ENCODE measurements around the gene FAM184B. TPM values are rescaled to one million over a fixed set of nuclear protein-coding genes. Genes with fewer than 3 reads are reported as not detected.
A peak's percentile ranks its signal among the peaks of the same experiment; 100 is the strongest.

FAM184B gene
- total and polyA plus RNA-seq, 4 experiments from 2014 or later: not detected

DNA sequence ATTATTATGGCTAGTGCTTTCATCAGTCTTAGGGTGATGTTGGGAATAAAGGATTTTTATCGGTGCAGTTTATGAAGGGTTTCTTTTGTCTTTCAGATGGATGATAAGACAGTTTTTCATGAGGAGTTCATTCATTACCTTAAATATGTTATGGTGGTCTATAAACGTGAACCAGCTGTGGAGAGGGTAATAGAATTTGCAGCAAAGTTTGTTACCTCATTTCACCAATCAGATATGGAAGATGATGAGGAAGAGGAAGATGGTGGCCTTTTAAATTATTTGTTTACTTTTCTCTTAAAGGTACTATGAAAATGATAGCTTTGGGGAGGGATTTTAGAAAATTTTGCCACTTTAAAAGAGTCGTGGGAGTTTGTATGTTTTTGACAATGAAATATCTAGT, 30.7 kb upstream of the FAM184B start:
- DNase-seq: no peak
- Mint-ChIP-seq H3K27me3 (no peaks in the 10 kb centered on the region), H3K27ac (peak overlapping the region in 3 of 7 donors; percentile 8 to 97 (median 75)), H3K9me3 (peaks cover 0 to 3% (median 0%) of the 10 kb centered on the region in 8 donors), H3K4me3 (peak overlapping the region in 6 of 8 donors; percentile 26 to 99 (median 84)), H3K36me3 (peaks cover 9 to 20% of the 10 kb centered on the region in 2 donors), H3K4me1 (peaks cover 34 to 53% (median 44%) of the 10 kb centered on the region in 4 donors)
- ChIA-PET POLR2A (ENCODE audit: partially characterized antibody) (interaction anchor here (2.7 kb wide), 1 partner anchor 235 kb away, joined by 10 read pairs; the partner anchor contains the start of gene LAP3), CTCF (ENCODE audit: partially characterized antibody) (no interaction called here)
- H3K4me1 ChIP-seq (ENCODE audit: insufficient read depth, low read length): peaks cover 49% of the 10 kb centered on the region
- H3K9me3 ChIP-seq (ENCODE audit: control insufficient read depth in 1 of 2, low read length in 2 of 2): no peaks in the 10 kb centered on the region
- H3K4me3 ChIP-seq (ENCODE audit: low read length in 2 of 2): no peak overlapping the region
- H3K27me3 ChIP-seq (ENCODE audit: insufficient read depth, low read length): no peaks in the 10 kb centered on the region
- H3K27ac ChIP-seq (ENCODE audit: low read depth, low read length): peak overlapping the region; percentile 97
- intact Hi-C loops (cut with micrococcal nuclease): loop anchor here (5.0 kb wide), 1 partner anchor 1585 kb away; the partner anchor contains the start of gene TAPT1
- H3K36me3 ChIP-seq (ENCODE audit: insufficient read depth, low read length): peaks cover 7% of the 10 kb centered on the region

DNA sequence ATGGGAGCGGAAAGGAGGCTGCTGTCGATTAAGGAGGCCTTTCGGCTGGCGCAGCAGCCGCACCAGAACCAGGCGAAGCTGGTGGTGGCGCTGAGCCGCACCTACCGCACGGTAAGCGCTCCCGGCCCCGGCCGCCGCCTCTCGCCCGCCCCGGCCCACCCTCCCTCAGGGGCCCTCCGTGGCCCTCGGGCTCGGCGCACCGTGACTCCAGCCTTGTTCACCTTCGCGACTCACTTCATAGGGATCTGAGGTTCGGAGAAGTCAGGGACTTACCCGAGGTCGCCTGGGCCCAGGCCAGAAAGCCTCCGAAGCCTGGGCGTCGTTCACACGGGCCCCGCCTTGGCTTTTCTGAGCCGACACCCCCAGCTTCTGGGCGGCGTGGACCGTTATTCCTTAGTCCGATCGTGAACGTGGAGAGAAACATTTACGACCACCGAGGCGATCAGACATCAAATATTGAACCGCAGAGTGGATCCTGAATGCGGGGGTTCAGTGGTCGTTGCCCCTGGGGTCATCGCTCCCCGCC, 29.7 kb upstream of the FAM184B start:
- H3K4me3 ChIP-seq (ENCODE audit: low read length in 2 of 2): peak overlapping the region; percentile 74 to 97
- ChIA-PET POLR2A (ENCODE audit: partially characterized antibody) (interaction anchor here (1.4 to 2.7 kb wide), 4 partner anchors 9 to 234 kb away, joined by 3 to 23 read pairs (median 7); partner anchors contain the start of genes LAP3 and MED28), CTCF (ENCODE audit: partially characterized antibody) (interaction anchor here (2.9 to 6.8 kb wide), 2 partner anchors 13 to 262 kb away, joined by 25 to 57 read pairs; no protein-coding TSS in a partner anchor)
- Mint-ChIP-seq H3K9me3 (peaks cover 0 to 3% (median 0%) of the 10 kb centered on the region in 8 donors), H3K36me3 (peaks cover 9 to 22% of the 10 kb centered on the region in 2 donors), H3K27ac (peak overlapping the region; percentile 97 to 100 (median 99)), H3K27me3 (no peaks in the 10 kb centered on the region), H3K4me3 (peak overlapping the region; percentile 96 to 100 (median 98)), H3K4me1 (peaks cover 41 to 63% (median 51%) of the 10 kb centered on the region in 4 donors)
- peaks cover 7% of the 10 kb centered on the region for H3K36me3 ChIP-seq (ENCODE audit: insufficient read depth, low read length)
- H3K27me3 ChIP-seq (ENCODE audit: insufficient read depth, low read length): no peaks in the 10 kb centered on the region
- no peak for DNase-seq
- H3K9me3 ChIP-seq (ENCODE audit: control insufficient read depth in 1 of 2, low read length in 2 of 2): no peaks in the 10 kb centered on the region
- intact Hi-C loops (cut with micrococcal nuclease): loop anchor here (5.0 kb wide), 1 partner anchor 1584 kb away; the partner anchor contains the start of gene TAPT1
- H3K4me1 ChIP-seq (ENCODE audit: insufficient read depth, low read length): peaks cover 59% of the 10 kb centered on the region
- peak overlapping the region; percentile 97 for H3K27ac ChIP-seq (ENCODE audit: low read depth, low read length)

DNA sequence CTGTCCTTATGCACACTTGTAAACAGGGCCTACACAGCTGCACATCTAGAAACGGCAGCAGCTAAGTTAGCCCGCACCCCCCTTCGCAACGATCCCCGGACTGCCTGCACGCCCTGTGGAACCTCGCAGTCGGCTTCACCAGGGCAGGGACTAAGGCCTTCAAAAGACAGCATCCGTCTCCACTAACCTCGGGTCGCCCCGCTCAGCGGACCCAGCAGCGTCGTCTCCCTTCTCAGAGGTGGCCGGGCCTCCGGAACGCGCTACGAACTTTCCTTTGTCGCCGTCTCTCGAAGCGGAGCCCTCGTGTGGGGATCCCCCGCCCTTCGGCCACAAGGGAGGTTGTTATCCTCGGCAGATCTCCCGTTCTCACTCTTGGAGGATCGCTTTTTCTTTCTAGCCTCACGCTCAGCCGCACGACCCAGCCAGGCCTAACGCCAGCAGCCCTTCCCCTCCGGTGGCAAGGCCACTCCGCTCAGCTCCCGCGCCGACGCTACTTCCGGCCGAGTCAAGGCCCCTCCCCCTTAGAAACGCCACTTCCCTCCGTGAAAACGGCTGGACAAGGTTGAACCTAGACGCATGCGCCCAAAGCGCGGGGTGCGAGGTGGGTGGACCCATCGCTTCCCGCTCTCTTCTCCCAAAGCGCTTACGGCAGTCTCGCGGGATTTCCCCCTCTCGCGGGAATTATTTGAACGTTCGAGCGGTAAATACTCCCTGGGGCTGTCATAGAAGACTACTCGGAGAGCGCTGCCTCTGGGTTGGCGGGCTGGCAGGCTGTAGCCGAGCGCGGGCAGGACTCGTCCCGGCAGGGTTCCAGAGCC, 29.0 kb upstream of the FAM184B start, which contains the start of the genes DCAF16 and NCAPG:
TSS of gene DCAF16 (minus strand) at position 498 of the 818 bp plus-strand sequence. CDS start 6,616 bp downstream, outside the sequence.
TSS of gene NCAPG (plus strand) at position 720 of the 818 bp plus-strand sequence. CDS start 99 bp downstream, outside the sequence.
- H3K27me3 Mint-ChIP-seq: no peaks in the 10 kb centered on the region
- peak; percentile 98 to 99 (median 99) for DNase-seq
- CTCF ChIA-PET (ENCODE audit: partially characterized antibody): interaction anchor here (0.6 to 6.8 kb wide), 7 partner anchors 11 to 785 kb away, joined by 3 to 57 read pairs (median 6); partner anchors contain the start of gene MED28
- H3K27ac Mint-ChIP-seq: peak within 1 kb of the TSS; percentile 97 to 100 (median 99)
- no peaks in the 10 kb centered on the region for H3K9me3 ChIP-seq (ENCODE audit: control insufficient read depth in 1 of 2, low read length in 2 of 2)
- peak within 1 kb of the TSS; percentile 97 for H3K27ac ChIP-seq (ENCODE audit: low read depth, low read length)
- H3K36me3 ChIP-seq (ENCODE audit: insufficient read depth, low read length): peaks cover 7% of the 10 kb centered on the region
- H3K27me3 ChIP-seq (ENCODE audit: insufficient read depth, low read length): no peaks in the 10 kb centered on the region
- POLR2A ChIA-PET (ENCODE audit: partially characterized antibody): interaction anchor here (0.9 to 2.7 kb wide), 5 partner anchors 9 to 233 kb away, joined by 3 to 23 read pairs (median 4); partner anchors contain the start of genes LAP3 and MED28
- H3K4me1 ChIP-seq (ENCODE audit: insufficient read depth, low read length): peaks cover 66% of the 10 kb centered on the region
- H3K36me3 Mint-ChIP-seq: peaks cover 9 to 24% of the 10 kb centered on the region in 2 donors
- intact Hi-C loops (cut with micrococcal nuclease): loop anchor here (1.0 to 5.0 kb wide), 6 partner anchors 196 to 1583 kb away; partner anchors contain the start of genes LAP3, MED28 and TAPT1
- H3K9me3 Mint-ChIP-seq: peaks cover 0 to 3% (median 0%) of the 10 kb centered on the region in 8 donors
- peak within 1 kb of the TSS; percentile 96 to 100 (median 98) for H3K4me3 Mint-ChIP-seq
- H3K4me1 Mint-ChIP-seq: peaks cover 45 to 70% (median 56%) of the 10 kb centered on the region in 4 donors
- H3K4me3 ChIP-seq (ENCODE audit: low read length in 2 of 2): peak within 1 kb of the TSS; percentile 74 to 97

DNA sequence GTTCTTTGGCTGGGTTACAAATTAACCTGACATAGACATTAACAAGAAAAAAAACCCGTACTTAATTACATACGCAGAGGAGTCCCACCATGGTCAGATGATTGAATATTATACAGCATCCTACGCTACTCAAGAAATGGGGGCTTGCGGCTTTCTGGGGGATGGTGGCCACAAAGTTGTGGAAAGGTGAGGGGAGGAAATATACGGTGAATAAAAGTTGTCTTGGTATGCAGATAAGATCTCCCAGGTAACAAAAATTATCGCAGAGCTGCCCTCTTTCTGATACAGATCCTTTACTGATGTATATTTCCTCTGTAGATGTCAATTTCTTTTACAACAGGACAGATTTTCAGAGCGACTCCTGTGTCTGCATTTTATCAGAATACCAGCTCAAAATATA, 28.2 kb upstream of the FAM184B start:
- intact Hi-C loops (cut with micrococcal nuclease): loop anchor here (1.0 to 5.0 kb wide), 7 partner anchors 172 to 1582 kb away; partner anchors contain the start of genes LAP3, MED28 and TAPT1
- H3K4me1 Mint-ChIP-seq: peaks cover 47 to 75% (median 60%) of the 10 kb centered on the region in 4 donors
- no peaks in the 10 kb centered on the region for H3K27me3 Mint-ChIP-seq
- Histone ChIP-seq H3K36me3 (ENCODE audit: insufficient read depth, low read length) (peaks cover 9% of the 10 kb centered on the region), H3K4me3 (ENCODE audit: low read length in 2 of 2) (peak overlapping the region; percentile 74 to 97), H3K27me3 (ENCODE audit: insufficient read depth, low read length) (no peaks in the 10 kb centered on the region), H3K4me1 (ENCODE audit: insufficient read depth, low read length) (peaks cover 67% of the 10 kb centered on the region), H3K27ac (ENCODE audit: low read depth, low read length) (peak overlapping the region; percentile 97), H3K9me3 (ENCODE audit: control insufficient read depth in 1 of 2, low read length in 2 of 2) (no peaks in the 10 kb centered on the region)
- POLR2A ChIA-PET (ENCODE audit: partially characterized antibody): interaction anchor here (0.9 to 2.7 kb wide), 4 partner anchors 19 to 232 kb away, joined by 3 to 23 read pairs (median 7); partner anchors contain the start of genes LAP3 and MED28
- peaks cover 0 to 3% (median 0%) of the 10 kb centered on the region in 8 donors for H3K9me3 Mint-ChIP-seq
- peak overlapping the region; percentile 97 to 100 (median 99) for H3K27ac Mint-ChIP-seq
- peak in 4 of 5 donors; percentile 5 to 41 (median 16) for DNase-seq
- H3K36me3 Mint-ChIP-seq: peaks cover 9 to 25% of the 10 kb centered on the region in 2 donors
- CTCF ChIA-PET (ENCODE audit: partially characterized antibody): interaction anchor here (0.6 to 6.8 kb wide), 7 partner anchors 12 to 786 kb away, joined by 3 to 57 read pairs (median 6); partner anchors contain the start of gene MED28
- peak overlapping the region; percentile 96 to 100 (median 98) for H3K4me3 Mint-ChIP-seq

DNA sequence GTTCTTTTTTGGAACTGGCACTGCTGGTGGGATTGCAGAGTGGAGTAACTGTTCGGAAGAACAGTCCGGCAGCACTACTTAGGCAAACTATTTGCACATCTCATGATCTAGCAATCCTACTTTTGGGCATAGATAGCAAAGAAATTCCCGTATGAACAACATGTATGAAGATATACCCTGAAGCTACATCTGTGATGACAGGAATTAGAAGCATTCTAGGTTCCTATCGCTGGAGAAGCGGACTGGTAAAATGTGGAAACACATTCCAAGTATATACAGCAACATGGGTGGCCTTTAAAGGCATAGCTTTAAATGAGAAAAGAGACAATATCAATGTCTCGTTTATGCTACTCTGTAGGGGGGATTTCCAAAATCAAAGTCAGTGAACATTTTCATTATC, 26.0 kb upstream of the FAM184B start:
- Histone ChIP-seq H3K36me3 (ENCODE audit: insufficient read depth, low read length) (peaks cover 30% of the 10 kb centered on the region), H3K9me3 (ENCODE audit: control insufficient read depth in 1 of 2, low read length in 2 of 2) (no peaks in the 10 kb centered on the region), H3K4me3 (ENCODE audit: low read length in 2 of 2) (peak overlapping the region in 1 of 2 donors; percentile 4), H3K27ac (ENCODE audit: low read depth, low read length) (peak overlapping the region; percentile 14), H3K27me3 (ENCODE audit: insufficient read depth, low read length) (no peaks in the 10 kb centered on the region), H3K4me1 (ENCODE audit: insufficient read depth, low read length) (peaks cover 60% of the 10 kb centered on the region)
- POLR2A ChIA-PET (ENCODE audit: partially characterized antibody): interaction anchor here (1.0 kb wide), 1 partner anchor 193 kb away, joined by 4 read pairs; the partner anchor contains the start of gene MED28
- intact Hi-C loops (cut with micrococcal nuclease): loop anchor here (5.0 kb wide), 1 partner anchor 170 kb away; no protein-coding TSS in a partner anchor
- Mint-ChIP-seq H3K4me1 (peaks cover 51 to 85% (median 64%) of the 10 kb centered on the region in 4 donors), H3K27ac (peak overlapping the region in 4 of 7 donors; percentile 37 to 97 (median 62)), H3K36me3 (peaks cover 29 to 47% of the 10 kb centered on the region in 2 donors), H3K4me3 (peak overlapping the region; percentile 16 to 100 (median 86)), H3K9me3 (peaks cover 0 to 3% (median 0%) of the 10 kb centered on the region in 8 donors), H3K27me3 (no peaks in the 10 kb centered on the region)
- no peak for DNase-seq
- CTCF ChIA-PET (ENCODE audit: partially characterized antibody): interaction anchor here (1.1 to 6.8 kb wide), 5 partner anchors 9 to 259 kb away, joined by 3 to 57 read pairs (median 6); no protein-coding TSS in a partner anchor

DNA sequence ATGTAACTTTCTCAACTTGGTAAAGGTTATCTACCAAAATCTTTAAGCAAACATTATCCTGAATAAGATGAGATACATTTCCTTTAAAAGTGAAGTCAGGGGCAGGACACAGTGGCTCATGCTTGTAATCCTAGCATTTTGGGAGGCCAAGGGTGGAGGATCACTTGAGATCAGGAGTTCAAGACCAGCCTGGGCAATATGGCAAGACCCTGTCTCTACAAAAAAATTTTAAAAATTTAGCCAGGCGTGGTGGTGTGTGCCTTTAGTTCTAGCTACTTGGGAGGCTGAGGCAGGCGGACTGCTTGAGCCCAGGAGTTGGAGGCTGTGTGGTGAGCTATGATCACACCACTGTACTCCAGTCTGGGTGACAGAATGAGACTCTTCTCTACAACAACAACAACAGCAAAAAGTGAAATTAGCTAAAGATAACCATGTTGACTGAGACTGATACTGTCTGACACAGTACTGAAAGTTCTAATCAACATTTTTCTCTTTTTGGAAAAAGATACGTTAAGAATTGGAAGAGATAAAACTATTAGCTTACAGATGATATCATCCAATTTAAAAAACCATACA, 24.2 kb upstream of the FAM184B start:
- Histone ChIP-seq H3K27me3 (ENCODE audit: insufficient read depth, low read length) (no peaks in the 10 kb centered on the region), H3K4me3 (ENCODE audit: low read length in 2 of 2) (no peak overlapping the region), H3K36me3 (ENCODE audit: insufficient read depth, low read length) (peaks cover 38% of the 10 kb centered on the region), H3K9me3 (ENCODE audit: control insufficient read depth in 1 of 2, low read length in 2 of 2) (no peaks in the 10 kb centered on the region), H3K4me1 (ENCODE audit: insufficient read depth, low read length) (peaks cover 46% of the 10 kb centered on the region), H3K27ac (ENCODE audit: low read depth, low read length) (no peak overlapping the region)
- peaks cover 34 to 58% of the 10 kb centered on the region in 2 donors for H3K36me3 Mint-ChIP-seq
- ChIA-PET CTCF (ENCODE audit: partially characterized antibody) (interaction anchor here (1.1 to 6.8 kb wide), 3 partner anchors 10 to 257 kb away, joined by 3 to 57 read pairs (median 28); no protein-coding TSS in a partner anchor), POLR2A (ENCODE audit: partially characterized antibody) (interaction anchor here (1.0 kb wide), 1 partner anchor 12 kb away, joined by 3 read pairs; no protein-coding TSS in a partner anchor)
- no peaks in the 10 kb centered on the region for H3K27me3 Mint-ChIP-seq
- DNase-seq: no peak
- intact Hi-C loops (cut with micrococcal nuclease): loop anchor here (5.0 kb wide), 1 partner anchor 168 kb away; no protein-coding TSS in a partner anchor
- H3K4me1 Mint-ChIP-seq: peaks cover 46 to 72% (median 57%) of the 10 kb centered on the region in 4 donors
- peak overlapping the region in 3 of 8 donors; percentile 38 to 53 (median 40) for H3K4me3 Mint-ChIP-seq
- H3K9me3 Mint-ChIP-seq: peaks cover 0 to 2% (median 0%) of the 10 kb centered on the region in 8 donors
- H3K27ac Mint-ChIP-seq: peak overlapping the region in 3 of 7 donors; percentile 4 to 97 (median 15)
